ENCODE data around the gene GRIK2.

DNA sequence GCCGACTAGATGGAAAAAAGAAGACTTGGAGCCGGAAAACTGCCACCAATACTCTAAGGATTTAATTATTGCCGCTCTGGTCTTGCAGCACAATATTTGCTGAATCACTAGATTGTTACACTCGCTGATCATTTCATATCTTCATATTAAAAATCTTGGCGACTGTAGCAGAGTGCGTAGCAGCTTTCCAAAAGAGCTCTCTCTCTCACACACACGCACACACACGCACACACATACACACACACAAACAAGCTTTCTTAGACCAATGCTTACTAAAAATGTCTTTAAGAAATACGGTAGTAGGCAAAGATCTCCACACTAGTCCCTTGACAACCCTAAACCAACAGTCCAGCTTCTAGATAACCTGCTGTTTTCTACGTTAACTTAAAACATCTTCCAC lies 7.7 kb downstream of the GRIK2 start:
- TF ChIP-seq POLR2AphosphoS5 (IDR thresholded peaks at IDR 0.05; ENCODE audit: low read depth, low read length) (no peak), SIN3A (IDR thresholded peaks at IDR 0.05; ENCODE audit: borderline replicate concordance, insufficient read depth, low read length) (no peak)
- TF ChIP-seq, protein P1, sequence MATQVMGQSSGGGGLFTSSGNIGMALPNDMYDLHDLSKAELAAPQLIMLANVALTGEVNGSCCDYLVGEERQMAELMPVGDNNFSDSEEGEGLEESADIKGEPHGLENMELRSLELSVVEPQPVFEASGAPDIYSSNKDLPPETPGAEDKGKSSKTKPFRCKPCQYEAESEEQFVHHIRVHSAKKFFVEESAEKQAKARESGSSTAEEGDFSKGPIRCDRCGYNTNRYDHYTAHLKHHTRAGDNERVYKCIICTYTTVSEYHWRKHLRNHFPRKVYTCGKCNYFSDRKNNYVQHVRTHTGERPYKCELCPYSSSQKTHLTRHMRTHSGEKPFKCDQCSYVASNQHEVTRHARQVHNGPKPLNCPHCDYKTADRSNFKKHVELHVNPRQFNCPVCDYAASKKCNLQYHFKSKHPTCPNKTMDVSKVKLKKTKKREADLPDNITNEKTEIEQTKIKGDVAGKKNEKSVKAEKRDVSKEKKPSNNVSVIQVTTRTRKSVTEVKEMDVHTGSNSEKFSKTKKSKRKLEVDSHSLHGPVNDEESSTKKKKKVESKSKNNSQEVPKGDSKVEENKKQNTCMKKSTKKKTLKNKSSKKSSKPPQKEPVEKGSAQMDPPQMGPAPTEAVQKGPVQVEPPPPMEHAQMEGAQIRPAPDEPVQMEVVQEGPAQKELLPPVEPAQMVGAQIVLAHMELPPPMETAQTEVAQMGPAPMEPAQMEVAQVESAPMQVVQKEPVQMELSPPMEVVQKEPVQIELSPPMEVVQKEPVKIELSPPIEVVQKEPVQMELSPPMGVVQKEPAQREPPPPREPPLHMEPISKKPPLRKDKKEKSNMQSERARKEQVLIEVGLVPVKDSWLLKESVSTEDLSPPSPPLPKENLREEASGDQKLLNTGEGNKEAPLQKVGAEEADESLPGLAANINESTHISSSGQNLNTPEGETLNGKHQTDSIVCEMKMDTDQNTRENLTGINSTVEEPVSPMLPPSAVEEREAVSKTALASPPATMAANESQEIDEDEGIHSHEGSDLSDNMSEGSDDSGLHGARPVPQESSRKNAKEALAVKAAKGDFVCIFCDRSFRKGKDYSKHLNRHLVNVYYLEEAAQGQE (IDR thresholded peaks at IDR 0.05; ENCODE audit: insufficient read depth in 1 of 2, low read depth in 2 of 2, low read length in 2 of 2) = no peak

Data from PFSK-1 (cell line).